K562 (cell line): ENCODE measurements around the gene PMPCA. TPM values are rescaled to one million over a fixed set of nuclear protein-coding genes. Genes with fewer than 3 reads are reported as not detected.

Experiments used
- BRD4 ChIP-seq: fragments of 200-600 bp; sonication (generic); IDR thresholded peaks from 2 replicates; pipeline ENCODE4 v1.6.1; 2017; ENCODE audit warnings: inconsistent platforms
- CHCHD3 ChIP-seq: fragments of 250-450 bp; sonication (Bioruptor Pico); IDR thresholded peaks from 2 replicates; pipeline ENCODE4 v2.1.2; 2022; ENCODE audit warnings: mild to moderate bottlenecking
- HIVEP1 ChIP-seq: fragments of 250-450 bp; sonication (Bioruptor Pico); IDR thresholded peaks from 2 replicates; pipeline ENCODE4 v1.4.0; 2020; ENCODE audit warnings: mild to moderate bottlenecking
- MCM5 ChIP-seq: fragments of 450-650 bp; IDR thresholded peaks from 2 replicates; pipeline ENCODE4 v1.6.1; 2016; ENCODE audit warnings: low read depth
- NFRKB ChIP-seq: fragments of 450-650 bp; IDR thresholded peaks from 2 replicates; pipeline ENCODE4 v1.6.1; 2016; ENCODE audit warnings: low read depth
- NONO ChIP-seq, 2 experiments: fragments of 200-400 bp in 1 of 2; fragments of 450-650 bp in 1 of 2; formaldehyde crosslinking in 1 of 2; IDR thresholded peaks; 2 replicates each; pipeline ENCODE4 v1.6.1; 2017; ENCODE audit warnings: low read depth in 2 of 2, mild to moderate bottlenecking in 2 of 2, moderate library complexity in 2 of 2, low read length in 1 of 2
- PHF21A ChIP-seq: fragments of 450-650 bp; IDR thresholded peaks from 2 replicates; pipeline ENCODE4 v1.6.1; 2017; ENCODE audit warnings: low read depth, borderline replicate concordance
- PHF8 ChIP-seq: fragments of 200-600 bp; sonication (generic); IDR thresholded peaks from 2 replicates; pipeline ENCODE4 v1.6.1; 2012; ENCODE audit warnings: mixed run types, mild to moderate bottlenecking, inconsistent platforms, low read length, moderate library complexity, borderline replicate concordance
- PML ChIP-seq: IDR thresholded peaks from 2 replicates; pipeline ENCODE4 v1.6.1; 2012; ENCODE audit warnings: low read length, inconsistent platforms
- POU5F1 ChIP-seq: fragments of 150-350 bp; IDR thresholded peaks from 2 replicates; pipeline ENCODE4 v1.6.1; 2014; ENCODE audit warnings: borderline replicate concordance, low read length, low read depth, mild to moderate bottlenecking; ENCODE audit not compliant: partially characterized antibody
- RB1 ChIP-seq: fragments of 450-650 bp; IDR thresholded peaks from 2 replicates; pipeline ENCODE4 v1.6.1; 2017; ENCODE audit warnings: low read depth, mild to moderate bottlenecking
- RBM22 ChIP-seq: fragments of 200-400 bp; formaldehyde crosslinking; IDR thresholded peaks from 2 replicates; pipeline ENCODE4 v1.6.1; 2018; ENCODE audit warnings: low read length, low read depth; ENCODE audit not compliant: poor library complexity, severe bottlenecking
- RNF2 ChIP-seq: sonication (generic); IDR thresholded peaks from 2 replicates; pipeline ENCODE4 v1.6.1; 2016
- RUNX1 ChIP-seq: sonication (generic); IDR thresholded peaks from 2 replicates; pipeline ENCODE4 v1.6.1; 2016; ENCODE audit warnings: antibody characterized with exemption, low read depth
- TBP ChIP-seq: optimal IDR thresholded peaks from 2 replicates; pipeline ENCODE3; 2011; ENCODE audit warnings: low read depth, low read length, improper control_type of control experiment
- ZFP1 ChIP-seq: fragments of 450-650 bp; formaldehyde crosslinking; IDR thresholded peaks from 2 replicates; pipeline ENCODE4 v1.4.0; 2020; ENCODE audit warnings: mild to moderate bottlenecking, mixed read lengths
- ZNF197 ChIP-seq: fragments of 200-800 bp; sonication (Bioruptor generic); IDR thresholded peaks from 2 replicates; pipeline ENCODE4 v1.6.1; 2016; ENCODE audit warnings: low read depth, missing genetic modification characterization, missing compliant biosample characterization
- ZNF311 ChIP-seq: fragments of 250-450 bp; sonication (Bioruptor Pico); IDR thresholded peaks from 2 replicates; pipeline ENCODE4 v1.4.0; 2020; ENCODE audit warnings: mild to moderate bottlenecking, moderate library complexity
- ZNF584 ChIP-seq: fragments of 200-800 bp; sonication (Bioruptor generic); IDR thresholded peaks from 2 replicates; pipeline ENCODE4 v1.6.1; 2016; ENCODE audit warnings: low read depth, mild to moderate bottlenecking, missing genetic modification characterization, missing compliant biosample characterization
- polyA plus RNA-seq, 8 experiments: library from polyadenylated mRNA; depleted of rRNA in 4 of 8; stranded (reverse) in 5 of 8; unstranded in 3 of 8; fragments of >200 nt; fragmentation: Nextera tagmentation in 2 of 8; fragmentation: Illumina TruSeq in 1 of 8; extraction: Ambion mirVana in 2 of 8; extraction: Trizol in 1 of 8; gene quantifications; 2 replicates each; pipeline versions ENCODE4 v1.2.1 to v1.2.3, GENCODE V29; 2011 to 2014; ENCODE audit warnings: inconsistent platforms in 1 of 8, missing spikeins in 1 of 8
- total RNA-seq, 7 experiments: library from RNA; depleted of rRNA in 6 of 7; stranded (reverse); fragments of >200 nt in 6 of 7; fragmentation: Illumina TruSeq in 2 of 7; extraction: Trizol in 2 of 7; gene quantifications; 2 replicates each; pipeline versions ENCODE4 v1.2.1 to v1.2.3, GENCODE V29; 2011 to 2021; ENCODE audit warnings: low replicate concordance in 1 of 7
- TF ChIP-seq, protein P1 (sequence below): sonication (generic); formaldehyde crosslinking; IDR thresholded peaks from 2 replicates; pipeline ENCODE4 v1.8.0; 2022; ENCODE audit warnings: mild to moderate bottlenecking, missing genetic modification reagents
- TF ChIP-seq, protein P2 (sequence below): fragments of 450-650 bp; IDR thresholded peaks from 2 replicates; pipeline ENCODE4 v1.7.1; 2018; ENCODE audit warnings: mild to moderate bottlenecking, low read depth; ENCODE audit not compliant: partially characterized antibody
- TF ChIP-seq, protein P3 (sequence below): fragments of 450-650 bp; IDR thresholded peaks from 2 replicates; pipeline ENCODE4 v1.6.1; 2014; ENCODE audit warnings: low read depth, mild to moderate bottlenecking, moderate library complexity, borderline replicate concordance
- TF ChIP-seq, protein P4 (sequence below): sonication (generic); formaldehyde crosslinking; IDR thresholded peaks from 2 replicates; pipeline ENCODE4 v1.5.0; 2020; ENCODE audit warnings: missing genetic modification reagents

The PMPCA gene
- total and polyA plus RNA-seq, 9 of the 15 experiments (the other 6 are each of a cell fraction or from before 2014, with no cell fraction given), result 23.9 to 143 (median 86.6) TPM

DNA sequence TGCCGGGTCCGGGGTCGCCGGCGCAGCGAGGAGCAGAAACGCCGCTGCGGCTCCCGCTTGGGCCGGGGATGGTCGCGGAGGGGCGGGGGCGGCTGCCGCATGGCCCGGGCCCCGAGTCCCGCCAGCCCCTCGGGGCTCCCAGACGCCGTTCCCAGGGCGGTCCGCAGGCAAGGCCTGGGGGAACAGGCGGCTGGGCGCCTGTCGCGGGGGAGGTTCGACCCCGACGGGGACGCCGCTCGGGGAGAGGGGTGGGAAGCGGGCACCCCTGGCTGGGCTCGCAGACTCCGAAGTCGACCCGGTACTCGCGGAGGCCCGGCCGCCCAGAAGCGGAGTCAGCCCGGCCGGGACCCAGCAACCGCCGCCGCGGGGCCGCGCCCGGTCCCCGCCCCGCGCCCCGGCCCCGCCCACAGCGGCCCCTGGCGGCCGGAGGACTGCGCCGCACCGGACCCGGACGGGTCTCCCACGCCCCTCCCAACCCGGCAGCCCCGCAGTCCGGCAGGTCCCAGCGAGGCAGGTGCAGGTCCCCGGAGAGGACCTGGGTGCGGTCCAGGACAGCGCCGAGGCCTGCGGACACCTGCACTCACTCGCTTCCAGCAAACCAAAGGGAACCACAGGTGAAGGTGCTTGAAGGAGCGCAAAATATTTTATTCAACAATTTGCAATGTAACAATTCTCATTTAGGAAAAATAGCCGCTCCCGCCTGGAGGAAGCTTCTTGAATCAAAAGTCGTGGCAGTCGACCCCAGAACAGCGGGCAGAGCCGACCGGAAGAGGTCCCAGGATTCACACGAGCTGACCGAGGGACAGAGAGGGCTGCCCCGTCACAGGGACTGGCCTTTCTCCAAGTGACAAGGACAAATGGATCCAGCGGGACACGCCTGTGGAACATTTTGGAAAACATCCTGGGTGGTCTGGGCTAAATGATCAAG lies 29.3 kb downstream of the PMPCA start, which contains the start of gene INPP5E (continued):
- no peak for TF ChIP-seq NFRKB
- TF ChIP-seq POU5F1, result no peak
- TF ChIP-seq BRD4, result no peak
- no peak for TF ChIP-seq PML
- peak; percentile 43 to 70; a peak in 2 of 4 replicates for TF ChIP-seq NONO (IDR thresholded peaks at IDR 0.05; ENCODE audit: low read depth in 2 of 2, low read length in 1 of 2)
- no peak for TF ChIP-seq PHF21A
- no peak for TF ChIP-seq CHCHD3 (CRISPR knock-in tag)
- TF ChIP-seq, protein P1, sequence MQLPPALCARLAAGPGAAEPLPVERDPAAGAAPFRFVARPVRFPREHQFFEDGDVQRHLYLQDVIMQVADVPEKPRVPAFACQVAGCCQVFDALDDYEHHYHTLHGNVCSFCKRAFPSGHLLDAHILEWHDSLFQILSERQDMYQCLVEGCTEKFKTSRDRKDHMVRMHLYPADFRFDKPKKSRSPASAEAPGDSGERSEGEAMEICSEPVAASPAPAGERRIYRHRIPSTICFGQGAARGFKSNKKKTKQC (CRISPR knock-in tag), result 0 out of 2 replicates have a peak, but pooled peaks have one; percentile 23
- no peak for TF ChIP-seq MCM5
- peak; percentile 64; the same call in 1 of the 2 replicates for TF ChIP-seq PHF8
- TF ChIP-seq, protein P2, sequence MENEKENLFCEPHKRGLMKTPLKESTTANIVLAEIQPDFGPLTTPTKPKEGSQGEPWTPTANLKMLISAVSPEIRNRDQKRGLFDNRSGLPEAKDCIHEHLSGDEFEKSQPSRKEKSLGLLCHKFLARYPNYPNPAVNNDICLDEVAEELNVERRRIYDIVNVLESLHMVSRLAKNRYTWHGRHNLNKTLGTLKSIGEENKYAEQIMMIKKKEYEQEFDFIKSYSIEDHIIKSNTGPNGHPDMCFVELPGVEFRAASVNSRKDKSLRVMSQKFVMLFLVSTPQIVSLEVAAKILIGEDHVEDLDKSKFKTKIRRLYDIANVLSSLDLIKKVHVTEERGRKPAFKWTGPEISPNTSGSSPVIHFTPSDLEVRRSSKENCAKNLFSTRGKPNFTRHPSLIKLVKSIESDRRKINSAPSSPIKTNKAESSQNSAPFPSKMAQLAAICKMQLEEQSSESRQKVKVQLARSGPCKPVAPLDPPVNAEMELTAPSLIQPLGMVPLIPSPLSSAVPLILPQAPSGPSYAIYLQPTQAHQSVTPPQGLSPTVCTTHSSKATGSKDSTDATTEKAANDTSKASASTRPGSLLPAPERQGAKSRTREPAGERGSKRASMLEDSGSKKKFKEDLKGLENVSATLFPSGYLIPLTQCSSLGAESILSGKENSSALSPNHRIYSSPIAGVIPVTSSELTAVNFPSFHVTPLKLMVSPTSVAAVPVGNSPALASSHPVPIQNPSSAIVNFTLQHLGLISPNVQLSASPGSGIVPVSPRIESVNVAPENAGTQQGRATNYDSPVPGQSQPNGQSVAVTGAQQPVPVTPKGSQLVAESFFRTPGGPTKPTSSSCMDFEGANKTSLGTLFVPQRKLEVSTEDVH, result no peak
- TF ChIP-seq TBP, result peak; percentile 15
- TF ChIP-seq ZFP1 (CRISPR knock-in tag), result no peak
- no peak for TF ChIP-seq ZNF197 (CRISPR knock-in tag)
- TF ChIP-seq RUNX1, result no peak
- TF ChIP-seq RB1, result peak; percentile 64; the same call in 1 of the 2 replicates
- TF ChIP-seq, protein P3, sequence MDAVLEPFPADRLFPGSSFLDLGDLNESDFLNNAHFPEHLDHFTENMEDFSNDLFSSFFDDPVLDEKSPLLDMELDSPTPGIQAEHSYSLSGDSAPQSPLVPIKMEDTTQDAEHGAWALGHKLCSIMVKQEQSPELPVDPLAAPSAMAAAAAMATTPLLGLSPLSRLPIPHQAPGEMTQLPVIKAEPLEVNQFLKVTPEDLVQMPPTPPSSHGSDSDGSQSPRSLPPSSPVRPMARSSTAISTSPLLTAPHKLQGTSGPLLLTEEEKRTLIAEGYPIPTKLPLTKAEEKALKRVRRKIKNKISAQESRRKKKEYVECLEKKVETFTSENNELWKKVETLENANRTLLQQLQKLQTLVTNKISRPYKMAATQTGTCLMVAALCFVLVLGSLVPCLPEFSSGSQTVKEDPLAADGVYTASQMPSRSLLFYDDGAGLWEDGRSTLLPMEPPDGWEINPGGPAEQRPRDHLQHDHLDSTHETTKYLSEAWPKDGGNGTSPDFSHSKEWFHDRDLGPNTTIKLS, result no peak
- TF ChIP-seq HIVEP1, result no peak
- TF ChIP-seq, protein P4, sequence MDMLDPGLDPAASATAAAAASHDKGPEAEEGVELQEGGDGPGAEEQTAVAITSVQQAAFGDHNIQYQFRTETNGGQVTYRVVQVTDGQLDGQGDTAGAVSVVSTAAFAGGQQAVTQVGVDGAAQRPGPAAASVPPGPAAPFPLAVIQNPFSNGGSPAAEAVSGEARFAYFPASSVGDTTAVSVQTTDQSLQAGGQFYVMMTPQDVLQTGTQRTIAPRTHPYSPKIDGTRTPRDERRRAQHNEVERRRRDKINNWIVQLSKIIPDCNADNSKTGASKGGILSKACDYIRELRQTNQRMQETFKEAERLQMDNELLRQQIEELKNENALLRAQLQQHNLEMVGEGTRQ (CRISPR knock-in tag), result no peak
- peak; percentile 48 for TF ChIP-seq RBM22
- no peak for TF ChIP-seq ZNF311 (CRISPR knock-in tag)
- TF ChIP-seq ZNF584 (CRISPR knock-in tag), result no peak
- no peak for TF ChIP-seq RNF2
